GM21825 (cell line): ENCODE results near the gene GRIA2.
"Not testable (repeated sequence)": the region's sequence is repeated elsewhere in the genome, so short reads cannot be mapped to it uniquely, and the experiment has no call there.

Source experiments
- ATAC-seq: cut with Tn5 transposase; IDR thresholded peaks from one replicate; pipeline ENCODE4 v1.9.1; 2021; ENCODE audit warnings: mild to moderate bottlenecking, moderate library complexity; ENCODE audit not compliant: unreplicated experiment

GRIA2 gene

GRCh38 chr4:157258165-157258564 lies 37.6 kb downstream of the GRIA2 start:
- not testable (repeated sequence) for ATAC-seq

DNA sequence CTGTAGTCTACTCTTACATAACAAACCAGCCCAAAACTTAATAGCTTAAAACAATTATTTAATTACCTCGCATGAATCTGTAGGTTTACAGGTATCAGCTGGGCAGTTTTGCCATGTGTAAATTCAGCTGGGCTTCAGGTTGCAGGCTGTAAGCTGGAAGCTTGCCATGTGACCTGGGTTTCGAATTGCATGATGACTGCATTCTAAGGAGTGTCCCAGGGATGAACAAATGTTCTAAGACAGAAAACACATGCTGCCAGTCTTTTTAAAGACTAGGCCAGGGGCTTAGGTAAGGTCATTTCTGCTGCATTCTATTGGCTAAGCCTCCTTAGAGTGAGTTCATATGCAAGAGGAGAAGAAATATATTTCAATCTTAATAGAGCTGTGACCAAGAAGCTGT lies 44.8 kb downstream of the GRIA2 start:
- no peak for ATAC-seq

DNA sequence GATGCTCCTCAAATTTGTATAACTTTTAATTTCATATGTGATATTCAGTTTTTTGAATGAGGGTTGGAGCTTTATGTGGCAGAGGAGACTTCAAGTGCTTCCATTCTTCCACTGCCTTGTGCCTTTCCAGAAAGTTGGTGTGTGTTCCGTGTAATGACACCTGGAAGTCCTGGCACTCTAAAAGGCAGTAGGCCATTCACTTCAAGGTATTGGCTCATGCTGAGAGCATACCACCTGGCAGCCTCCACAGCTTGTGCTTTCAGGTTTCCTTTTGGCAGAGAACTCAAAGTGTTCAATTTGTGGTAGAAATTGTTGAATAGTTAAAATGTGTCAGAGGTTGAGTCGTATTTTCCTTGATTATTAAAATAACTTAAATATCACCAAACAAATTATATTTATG lies 49.6 kb downstream of the GRIA2 start:
- no peak for ATAC-seq

DNA sequence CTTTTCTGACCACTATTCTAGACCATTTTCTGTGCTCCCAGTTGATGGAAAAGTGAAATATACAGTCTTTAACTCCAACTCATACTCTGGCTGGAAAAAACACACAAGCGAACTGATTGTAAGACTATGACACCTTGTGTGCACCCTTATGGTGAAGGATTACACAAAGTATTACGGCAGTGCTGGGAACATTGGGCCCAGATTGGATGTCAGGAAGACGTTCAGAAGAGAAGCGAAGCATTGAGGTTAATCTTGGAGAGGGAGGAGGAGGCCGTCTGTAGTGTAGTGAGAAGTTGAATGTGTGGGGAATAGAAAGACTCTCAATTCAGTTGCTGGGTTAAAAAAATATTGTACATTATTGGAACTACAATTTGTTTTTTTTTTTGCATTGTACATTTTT lies 50.0 kb downstream of the GRIA2 start:
- ATAC-seq, result no peak

GRCh38 chr4:157271166-157271869 lies 50.8 kb downstream of the GRIA2 start:
- no peak for ATAC-seq

- no peak for ATAC-seq
Measured at GRCh38 chr4:157280673-157281072, 60.1 kb downstream of the GRIA2 start.

DNA sequence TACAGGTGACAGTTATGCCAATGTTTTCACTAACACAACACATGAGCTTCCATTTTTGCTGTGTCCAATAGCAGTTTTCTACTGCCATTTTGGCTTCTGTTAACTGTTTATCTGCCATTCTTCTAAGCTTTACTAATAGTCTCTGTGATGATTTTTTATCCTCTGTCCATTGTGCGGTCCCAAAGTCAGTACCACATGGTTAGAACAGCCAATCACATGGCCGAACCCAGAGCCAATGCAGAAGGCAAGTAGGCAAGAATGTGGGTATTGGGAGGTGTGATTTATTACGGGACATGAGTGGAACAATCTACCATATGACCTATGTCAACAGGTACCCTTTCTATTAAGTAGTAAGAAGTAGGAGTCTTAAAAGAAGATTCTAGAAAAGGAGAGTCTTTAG lies 61.5 kb downstream of the GRIA2 start:
- ATAC-seq, result no peak

DNA sequence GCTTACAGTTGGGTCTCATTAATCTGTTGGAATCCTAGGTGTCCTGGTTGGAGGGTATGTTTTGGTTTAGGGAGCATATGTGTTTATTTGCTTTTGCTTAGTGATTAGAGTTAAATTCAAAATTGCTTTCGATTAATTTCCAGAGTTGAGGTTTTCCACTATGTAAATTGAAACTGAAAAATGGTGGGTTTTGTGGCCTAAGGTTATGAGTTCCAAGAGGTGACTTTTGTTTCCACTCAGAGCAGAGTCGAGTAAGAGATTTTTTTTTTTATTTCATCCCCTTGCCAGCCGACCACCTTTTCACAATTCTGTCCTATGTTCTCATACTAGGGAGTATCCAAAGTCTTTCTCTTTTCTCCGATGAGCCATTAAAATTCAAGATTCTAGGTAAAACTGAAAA lies 66.9 kb downstream of the GRIA2 start:
- ATAC-seq, result no peak

DNA sequence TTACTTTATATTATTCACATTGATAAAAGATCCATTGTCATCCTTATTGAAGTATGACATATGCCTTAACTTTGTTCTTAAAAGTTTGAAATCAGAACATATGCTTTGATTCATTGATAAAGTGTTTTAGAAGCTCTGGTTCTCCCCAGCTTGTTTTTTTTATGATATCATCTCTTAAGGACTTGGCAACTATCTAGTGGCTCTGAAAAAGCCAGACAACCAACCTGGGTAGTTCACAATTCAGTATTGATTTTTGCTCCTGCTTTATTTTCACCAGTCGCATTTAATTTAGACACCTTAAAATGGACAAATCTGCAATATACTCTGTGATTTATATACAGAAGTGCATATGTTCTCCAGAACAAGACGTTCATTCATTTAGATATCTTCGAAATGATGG lies 70.1 kb downstream of the GRIA2 start:
- no peak for ATAC-seq

DNA sequence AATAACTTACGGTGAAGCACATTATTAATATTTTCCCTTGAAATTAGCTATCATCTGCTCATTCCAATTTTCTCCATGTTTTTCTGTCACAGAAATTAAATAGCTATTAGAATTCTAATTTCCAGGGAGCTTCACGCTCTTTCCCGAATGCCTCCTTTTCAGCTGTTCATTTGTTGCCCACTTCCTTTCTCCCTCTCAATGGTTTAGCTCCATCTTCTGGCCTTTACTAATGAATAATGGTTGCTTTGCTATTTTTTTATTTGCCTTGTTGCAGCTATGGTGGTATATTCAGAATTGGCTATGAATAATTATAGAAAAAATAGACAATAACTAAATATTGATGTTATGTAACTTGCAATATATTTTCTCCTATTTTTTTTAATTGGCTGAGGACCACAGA lies 70.5 kb downstream of the GRIA2 start:
- no peak for ATAC-seq

DNA sequence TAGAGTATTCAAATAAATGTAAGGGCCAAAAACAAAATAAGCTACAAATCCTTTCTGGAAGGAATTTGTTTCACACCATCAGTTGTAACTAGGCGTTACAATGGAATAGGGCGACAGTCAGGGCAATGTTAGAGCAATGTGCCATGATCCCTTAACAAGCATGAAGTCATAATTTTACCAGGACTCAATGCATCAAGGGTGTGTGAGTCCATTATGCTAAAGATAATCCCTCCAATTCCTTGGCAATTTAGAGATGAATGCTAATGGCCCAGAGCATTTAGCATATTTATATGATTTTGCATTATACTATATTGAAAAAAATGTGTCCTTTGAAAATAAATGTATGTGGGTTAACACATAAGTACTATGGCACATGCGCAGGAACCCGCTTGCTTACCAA lies 73.1 kb downstream of the GRIA2 start:
- ATAC-seq, result no peak

DNA sequence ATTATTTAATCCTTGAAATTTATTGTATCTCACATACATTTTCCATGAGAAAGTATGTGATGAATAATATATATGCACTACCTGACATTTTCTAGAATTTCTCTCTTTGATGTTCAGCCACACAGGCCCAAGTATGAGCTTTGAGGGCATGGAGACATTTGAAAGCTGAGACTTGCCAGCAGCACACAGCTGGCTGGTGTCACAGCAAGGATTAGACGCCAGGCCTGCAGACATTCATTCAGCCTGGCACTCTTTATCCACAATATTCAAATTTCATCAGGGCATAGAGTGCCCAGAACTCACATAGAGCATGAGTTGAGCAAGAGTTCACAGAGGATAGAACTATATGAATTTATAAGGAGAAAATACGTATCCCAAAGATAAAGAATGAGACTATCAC lies 74.0 kb downstream of the GRIA2 start:
- ATAC-seq, result no peak

GRCh38 chr4:157300701-157301100 lies 80.2 kb downstream of the GRIA2 start:
- ATAC-seq, result no peak

- ATAC-seq, result no peak
Measured at GRCh38 chr4:157303471-157303960, 83.0 kb downstream of the GRIA2 start.

DNA sequence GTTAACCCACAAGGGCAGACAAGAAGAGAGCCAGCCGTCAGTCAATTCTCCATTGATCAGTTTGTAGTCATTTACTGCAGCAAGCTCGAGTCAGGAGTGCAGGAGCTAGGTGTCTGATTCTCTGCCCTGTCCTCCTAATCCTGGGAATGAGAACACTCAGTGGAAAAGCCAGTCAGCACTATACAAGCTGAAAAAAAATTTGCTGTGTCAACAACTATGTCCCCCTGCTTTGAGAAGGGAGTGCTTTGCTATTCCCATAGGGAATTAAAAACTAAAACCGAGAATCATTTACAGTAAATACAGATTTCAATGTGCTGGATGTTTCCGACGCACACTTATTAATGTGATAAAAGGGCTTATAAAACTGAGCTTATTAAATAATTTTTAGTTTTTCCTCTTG lies 84.2 kb downstream of the GRIA2 start:
- no peak for ATAC-seq

DNA sequence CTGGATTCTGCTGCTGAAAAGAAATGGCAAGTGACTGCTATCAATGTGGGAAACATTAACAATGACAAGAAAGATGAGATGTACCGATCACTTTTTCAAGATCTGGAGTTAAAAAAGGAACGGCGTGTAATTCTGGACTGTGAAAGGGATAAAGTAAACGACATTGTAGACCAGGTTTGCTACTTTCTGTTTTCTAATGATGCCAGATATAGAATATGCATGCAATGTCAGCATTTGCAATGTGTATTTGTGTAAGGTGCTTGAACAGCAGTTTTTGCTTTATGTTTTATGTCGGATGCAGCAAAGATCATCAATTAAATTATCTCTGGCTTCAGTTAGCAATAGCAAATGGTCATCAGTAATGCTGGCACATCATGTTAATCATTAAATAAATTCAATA lies 92.2 kb downstream of the GRIA2 start:
- ATAC-seq, result no peak

- ATAC-seq, result no peak
Measured at GRCh38 chr4:157314906-157315305, 94.4 kb downstream of the GRIA2 start.

DNA sequence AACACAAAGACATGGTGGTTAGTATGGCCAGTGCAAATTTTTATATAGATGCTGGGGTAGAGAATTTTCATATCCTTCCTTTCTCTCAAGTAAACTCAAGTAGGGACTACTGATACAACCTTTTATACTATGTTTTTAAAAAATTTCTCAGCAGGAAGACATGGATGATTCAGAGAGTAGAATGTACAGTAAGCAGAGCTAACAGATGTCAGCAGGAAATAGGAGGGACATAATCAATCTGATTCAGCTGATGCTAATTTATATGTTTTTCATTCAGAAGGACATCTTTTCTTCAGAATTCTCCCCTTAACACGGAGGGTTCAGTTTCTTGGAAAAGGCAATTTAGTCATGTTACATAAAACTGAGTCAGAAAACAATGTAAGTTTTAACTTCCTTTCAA lies 95.4 kb downstream of the GRIA2 start:
- no peak for ATAC-seq

DNA sequence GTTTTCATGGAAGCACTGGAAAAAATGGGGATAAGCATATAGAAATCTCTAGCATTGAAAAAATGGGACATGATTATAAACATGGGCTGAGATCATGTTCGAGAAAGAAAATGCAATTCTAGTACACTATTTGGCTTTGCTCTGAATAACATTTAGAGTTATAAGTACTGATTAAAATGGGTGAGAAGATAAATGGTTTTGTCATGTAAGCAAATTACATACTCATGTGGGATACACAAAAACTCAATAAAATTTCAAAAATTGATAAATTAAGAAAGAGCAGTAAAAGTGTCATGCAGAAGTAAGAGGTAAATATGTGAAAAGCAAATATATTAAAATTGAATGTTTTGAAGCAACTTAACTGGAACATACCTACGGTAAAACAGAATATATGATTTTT lies 99.6 kb downstream of the GRIA2 start:
- ATAC-seq, result no peak

GRCh38 chr4:157327666-157328065 lies 107.1 kb downstream of the GRIA2 start:
- no peak for ATAC-seq

DNA sequence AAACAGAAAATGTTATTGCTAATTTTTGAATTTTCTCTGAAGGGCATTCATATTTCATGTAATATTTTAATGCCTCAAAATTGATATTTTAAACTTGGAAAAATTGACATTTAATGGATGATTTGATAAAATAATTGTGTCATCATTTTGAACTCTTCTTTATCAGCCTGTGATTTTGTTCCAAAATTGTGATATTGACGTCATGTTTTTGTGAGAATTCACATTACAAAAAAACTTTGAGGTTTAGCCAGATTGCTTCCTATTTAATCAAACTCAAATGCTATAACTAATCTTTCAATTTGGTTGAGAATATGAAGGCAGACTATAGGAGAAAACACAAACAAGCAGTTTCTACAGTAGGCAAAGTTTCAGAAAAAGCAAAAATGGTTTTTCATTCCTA lies 137.4 kb downstream of the GRIA2 start:
- no peak for ATAC-seq

GRCh38 chr4:157358439-157358838 lies 137.9 kb downstream of the GRIA2 start:
- no peak for ATAC-seq

DNA sequence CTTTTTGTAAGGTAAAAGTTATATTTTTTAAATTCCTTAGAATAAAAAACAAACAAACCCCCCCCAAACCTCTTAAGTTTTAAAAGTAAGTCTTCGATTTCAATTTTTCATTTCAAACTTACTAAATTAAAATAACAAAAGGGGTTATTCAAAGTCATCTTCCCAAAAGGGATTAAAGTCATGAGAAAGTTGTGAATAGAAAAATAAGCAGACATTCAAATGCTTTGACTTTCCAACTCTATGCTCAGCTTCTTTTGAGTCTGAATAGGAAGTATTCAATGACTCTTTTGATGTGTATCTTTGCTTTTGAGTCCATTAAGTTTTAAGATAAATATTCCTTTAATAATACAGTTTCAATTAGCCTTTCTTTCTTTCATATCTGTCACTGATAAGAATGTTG lies 138.3 kb downstream of the GRIA2 start:
- ATAC-seq, result no peak
